ENCODE data around the gene KITLG. TPM values are rescaled to one million over a fixed set of nuclear protein-coding genes. Genes with fewer than 3 reads are reported as not detected.

Gene KITLG
- total and polyA plus RNA-seq, 2 experiments from 2014 or later: 3.1 to 10.7 TPM

- no peaks in the 10 kb centered on the region for H4K20me1 ChIP-seq (replicated peaks; ENCODE audit: insufficient read depth)
- H3K36me3 Mint-ChIP-seq (ENCODE audit: low read depth): no peaks in the 10 kb centered on the region
- no peak overlapping the region for H3K4me3 ChIP-seq
- no peaks in the 10 kb centered on the region for H3K9me2 ChIP-seq (ENCODE audit: insufficient read depth)
- H2AFZ ChIP-seq: no peak overlapping the region
- ATAC-seq (no peak), DNase-seq (ENCODE audit: low spot score) (no peak)
- no peaks in the 10 kb centered on the region for H3K79me2 ChIP-seq (replicated peaks; ENCODE audit: insufficient read depth)
- peaks cover 12% of the 10 kb centered on the region; the same call in 1 of the 2 replicates for H3K4me1 ChIP-seq (ENCODE audit: insufficient read depth)
- peaks cover 2% of the 10 kb centered on the region for H3K27me3 Mint-ChIP-seq (ENCODE audit: insufficient read depth, low read depth, poor library complexity)
- H3K36me3 ChIP-seq (ENCODE audit: insufficient read depth): no peaks in the 10 kb centered on the region
- no peaks in the 10 kb centered on the region for H3K9me3 Mint-ChIP-seq
- no peak for TF ChIP-seq POLR2AphosphoS5 (IDR thresholded peaks at IDR 0.05; ENCODE audit: low read depth)
- no peak for TF ChIP-seq CREB1 (CRISPR knock-in tag; IDR thresholded peaks at IDR 0.05; ENCODE audit: low read depth)
- no peak for TF ChIP-seq ZNF462 (CRISPR knock-in tag; IDR thresholded peaks at IDR 0.05)
- no peak for TF ChIP-seq REST (IDR thresholded peaks at IDR 0.05; ENCODE audit: unreplicated experiment)
- no peak for TF ChIP-seq EZH2phosphoT487 (IDR thresholded peaks at IDR 0.05; ENCODE audit: unreplicated experiment)
- TF ChIP-seq EZH2 (IDR thresholded peaks at IDR 0.05; ENCODE audit: low read depth, unreplicated experiment): no peak
- no peak for TF ChIP-seq JUNB (IDR thresholded peaks at IDR 0.05; ENCODE audit: unreplicated experiment)
- no peak for TF ChIP-seq NANOG (IDR thresholded peaks at IDR 0.05; ENCODE audit: borderline replicate concordance)
- H3K4me3 Mint-ChIP-seq: no peak overlapping the region
- H3K4me2 ChIP-seq: no peak overlapping the region
- no peaks in the 10 kb centered on the region for H3F3A ChIP-seq (replicated peaks; ENCODE audit: low read depth)
- H3K27ac ChIP-seq (ENCODE audit: low read depth): no peak overlapping the region
- H3K27ac Mint-ChIP-seq: peak overlapping the region; percentile 56
- H3K4me1 Mint-ChIP-seq: peaks cover 14% of the 10 kb centered on the region
- no peaks in the 10 kb centered on the region for H3K27me3 ChIP-seq (ENCODE audit: insufficient read depth)
These were observed 78.0 kb downstream of the KITLG start for GRCh38 chr12:88501972-88502938.

Data from GM23338 (cell line).